Heart right ventricle (tissue), 16 donors: ENCODE measurements around the gene FAM240A. TPM values are rescaled to one million over a fixed set of nuclear protein-coding genes. Genes with fewer than 3 reads are reported as not detected.

ENCODE experiments used
- ATAC-seq, 8 donors: fragments of 200-7000 bp; cut with Tn5 transposase; one replicate each; pipeline ENCODE4 v1.9.1; 2020; ENCODE audit warnings: mild to moderate bottlenecking in 8 of 8, moderate library complexity in 8 of 8, moderate number of reproducible peaks in 1 of 8
- DNase-seq, 2 donors: peaks; one replicate each; pipeline ENCODE4 v3.0.0-alpha.2; 2020
- H3K27ac ChIP-seq, 10 donors: fragments of 200-600 bp; sonication (generic) in 2 of 10; one replicate each; pipeline versions ENCODE4 v1.5.0 to v1.8.0; 2020 to 2022; ENCODE audit warnings: mild to moderate bottlenecking in 3 of 10
- H3K27me3 ChIP-seq, 7 donors: fragments of 200-600 bp; one replicate each; pipeline ENCODE4 v1.8.0; 2021 to 2022; ENCODE audit warnings: mild to moderate bottlenecking in 2 of 7
- H3K36me3 ChIP-seq, 9 donors: fragments of 200-600 bp; sonication (generic) in 1 of 9; one replicate each; pipeline versions ENCODE4 v1.5.0 to v1.8.0; 2020 to 2022; ENCODE audit warnings: mild to moderate bottlenecking in 2 of 9
- H3K4me1 ChIP-seq, 9 donors: fragments of 200-600 bp; sonication (generic) in 1 of 9; one replicate each; pipeline versions ENCODE4 v1.5.0 to v1.8.0; 2020 to 2022; ENCODE audit warnings: mild to moderate bottlenecking in 4 of 9
- H3K4me3 ChIP-seq, 10 donors: fragments of 200-600 bp; sonication (generic) in 2 of 10; one replicate each; pipeline versions ENCODE4 v1.5.0 to v1.8.0; 2020 to 2022; ENCODE audit warnings: mild to moderate bottlenecking in 7 of 10, moderate library complexity in 2 of 10
- H3K9me3 ChIP-seq, 11 donors: fragments of 200-600 bp in 10 of 11; sonication (generic) in 2 of 11; one replicate each; pipeline versions ENCODE4 v1.5.0 to v1.8.0; 2013 to 2022; ENCODE audit warnings: mild to moderate bottlenecking in 2 of 11, control low read depth in 1 of 11, moderate library complexity in 1 of 11
- CTCF ChIP-seq, 9 donors: fragments of 200-600 bp; sonication (generic) in 2 of 9; IDR thresholded peaks; one replicate each; pipeline versions ENCODE4 v1.5.0 to v1.8.0; 2021 to 2022; ENCODE audit warnings: antibody characterized with exemption in 9 of 9, mild to moderate bottlenecking in 5 of 9, moderate library complexity in 1 of 9
- WGBS, 2 donors: extraction: QIAGEN DNeasy Blood & Tissue Kit; methylation state at CpG; one replicate each; pipeline ENCODE4 v1.1.7; 2013; ENCODE audit warnings: inconsistent platforms in 1 of 2; 5-methylcytosine and 5-hydroxymethylcytosine counted together
- intact Hi-C, 10 donors: fragments of 100-400 bp; cut with DNase I; formaldehyde crosslinking; loops; one replicate each; pipeline versions ENCODE4 v1.11.1 to v1.14.2; 2022
- polyA plus RNA-seq, 2 donors: library from polyadenylated mRNA; stranded (reverse); fragments of 200-250 nt; gene quantifications; one replicate each; pipeline ENCODE4 v1.2.3, GENCODE V29; 2013
- total RNA-seq, 10 donors: library from RNA; stranded (reverse); fragmentation: NEBNext Ultra II Directional in 3 of 10; extraction: Animal tissue kit (Norgen Biotek cat#: 25700) in 3 of 10; gene quantifications; one replicate each; pipeline versions ENCODE4 v1.2.1 to v1.2.4, GENCODE V29; 2021 to 2023
- donor health status: Arrhythmogenic right ventricular cardiomyopathy.
- donor health status: ischemic (EF 13 %, LVEDD 7.1; RV severe dilation, severe dysfunction).
- donor health status: healthy with polysubstance abuse.
- donor health status: DM: no; HTN: yes; CAD: no.
- donor health status: DM: no; HTN: no; CAD: no.
- donor health status: ischemic (EF 25% LVEDD 6.9; RV normal size, moderate dysfunction).
- donor health status: ischemic (EF 25% LVEDD 5.7; RV mildly dilated, moderate dysfunction).
- donor health status: healthy.
- donor health status: DM: yes; HTN: yes; CAD: no.
- donor health status: Ischemic cardiomyopathy.
- donor health status: ischemic (EF 35%, LVEDD 5.7; RV mildly dilated, moderate dysfunction).
- donor health status: nonischemic (EF 11% LVEDD 7.7; RV severe dilation, severe dysfunction).
- donor health status: DM: yes; HTN: yes; CAD: no.
- donor health status: PGD.
- donor health status: ischemic (EF 29% LVEDD 5.4; RV normal size, mild dysfunction).
- donor health status: nonischemic (EF 23%, LVEDD 6.1; RV moderate dilation, normal function).

FAM240A gene
- total and polyA plus RNA-seq, 12 donors = 0.19 TPM; not detected in 11

DNA sequence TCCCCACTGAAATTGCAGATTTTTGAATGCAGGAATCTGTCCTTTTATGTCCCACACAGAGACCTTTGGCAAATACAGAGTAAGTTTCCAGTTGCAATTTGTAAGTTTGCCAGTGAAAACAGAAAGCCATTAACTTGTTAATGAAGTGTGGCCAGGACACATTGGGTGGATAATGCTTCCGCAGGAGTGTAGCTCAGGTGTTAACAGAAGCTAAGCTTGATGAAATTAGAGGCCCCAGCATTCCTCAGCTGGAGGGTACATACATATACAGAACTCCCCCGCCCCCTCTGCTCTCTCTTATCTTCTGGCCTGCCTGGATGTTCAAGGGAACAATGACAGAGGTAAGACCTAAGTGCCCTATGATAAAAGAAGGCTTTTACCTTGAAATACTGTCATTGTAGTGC is 38.1 kb upstream of the FAM240A start:
- Histone ChIP-seq H3K27ac (no peak overlapping the region), H3K36me3 (no peaks in the 10 kb centered on the region), H3K9me3 (peaks cover 0 to 9% (median 0%) of the 10 kb centered on the region in 11 donors), H3K4me3 (no peak overlapping the region), H3K27me3 (peaks cover 0 to 20% (median 6%) of the 10 kb centered on the region in 7 donors), H3K4me1 (peaks cover 0 to 23% (median 8%) of the 10 kb centered on the region in 9 donors)
- ATAC-seq (peak in 1 of 8 donors; percentile 49), DNase-seq (no peak)
- WGBS, 2 donors = 39 to 65% methylated on average over 2 of the region's 2 CpGs
- intact Hi-C loops = loop anchor here in 1 of 10 donors (5.0 kb wide), 1 partner anchor 53 kb away; no protein-coding TSS in a partner anchor
- no peak for TF ChIP-seq CTCF (IDR thresholded peaks at IDR 0.05)

GRCh38 chr3:46574881-46575576 is 37.3 kb upstream of the FAM240A start:
- 73 to 76% methylated on average over 5 of the region's 5 CpGs for WGBS, 2 donors
- intact Hi-C loops = loop anchor here in 1 of 10 donors (5.0 kb wide), 1 partner anchor 52 kb away; no protein-coding TSS in a partner anchor

GRCh38 chr3:46575577-46576222 is 36.6 kb upstream of the FAM240A start:
- peaks cover 0 to 23% (median 6%) of the 10 kb centered on the region in 7 donors for H3K27me3 ChIP-seq
- no peak for TF ChIP-seq CTCF (IDR thresholded peaks at IDR 0.05)
- no peak overlapping the region for H3K27ac ChIP-seq
- DNase-seq (no peak), ATAC-seq (no peak)
- H3K36me3 ChIP-seq = no peaks in the 10 kb centered on the region
- H3K4me1 ChIP-seq = peaks cover 0 to 26% (median 8%) of the 10 kb centered on the region in 9 donors
- 81 to 83% methylated on average over 11 of the region's 11 CpGs for WGBS, 2 donors
- intact Hi-C loops = no loop called here
- no peaks in the 10 kb centered on the region for H3K9me3 ChIP-seq
- no peak overlapping the region for H3K4me3 ChIP-seq

More at GRCh38 chr3:46574881-46575576, 37.3 kb upstream of the FAM240A start:
- Histone ChIP-seq H3K36me3 (no peaks in the 10 kb centered on the region), H3K27ac (no peak overlapping the region), H3K9me3 (peaks cover 0 to 3% (median 0%) of the 10 kb centered on the region in 11 donors), H3K4me3 (no peak overlapping the region), H3K27me3 (peaks cover 0 to 23% (median 6%) of the 10 kb centered on the region in 7 donors), H3K4me1 (peaks cover 0 to 26% (median 8%) of the 10 kb centered on the region in 9 donors)
- no peak for DNase-seq
- TF ChIP-seq CTCF (IDR thresholded peaks at IDR 0.05) = no peak
- ATAC-seq = no peak

GRCh38 chr3:46576386-46576785 is 35.9 kb upstream of the FAM240A start:
- ATAC-seq = no peak

More at GRCh38 chr3:46576386-46576785, 35.9 kb upstream of the FAM240A start:
- Histone ChIP-seq H3K27ac (no peak overlapping the region), H3K4me1 (peaks cover 0 to 26% (median 8%) of the 10 kb centered on the region in 9 donors), H3K36me3 (no peaks in the 10 kb centered on the region), H3K27me3 (peaks cover 0 to 23% (median 6%) of the 10 kb centered on the region in 7 donors), H3K9me3 (no peaks in the 10 kb centered on the region), H3K4me3 (no peak overlapping the region)
- no peak for DNase-seq
- intact Hi-C loops = no loop called here
- WGBS, 2 donors = 71 to 76% methylated on average over 9 to 10 of the region's 10 CpGs
- TF ChIP-seq CTCF (IDR thresholded peaks at IDR 0.05) = no peak
